Left renal pelvis (tissue), 4 donors: Measurements from ENCODE around the gene RASA4B. TPM values are rescaled to one million over a fixed set of nuclear protein-coding genes. Genes with fewer than 3 reads are reported as not detected.
"Not testable (repeated sequence)": the region's sequence is repeated elsewhere in the genome, so short reads cannot be mapped to it uniquely, and the experiment has no call there.

Source experiments
- DNase-seq, 4 donors: peaks; one replicate each; pipeline ENCODE4 v3.0.0-alpha.2; 2013; ENCODE audit warnings: low read depth in 4 of 4, low spot score in 3 of 4
- polyA plus RNA-seq, 4 donors: library from polyadenylated mRNA; unstranded; fragments of 120-200 nt; gene quantifications; one replicate each; pipeline ENCODE4 v1.2.1, GENCODE V29; 2013; ENCODE audit not compliant: insufficient read length in 4 of 4

The RASA4B gene
- polyA plus RNA-seq, 4 donors = 7.3 to 18.3 (median 8.9) TPM

DNA sequence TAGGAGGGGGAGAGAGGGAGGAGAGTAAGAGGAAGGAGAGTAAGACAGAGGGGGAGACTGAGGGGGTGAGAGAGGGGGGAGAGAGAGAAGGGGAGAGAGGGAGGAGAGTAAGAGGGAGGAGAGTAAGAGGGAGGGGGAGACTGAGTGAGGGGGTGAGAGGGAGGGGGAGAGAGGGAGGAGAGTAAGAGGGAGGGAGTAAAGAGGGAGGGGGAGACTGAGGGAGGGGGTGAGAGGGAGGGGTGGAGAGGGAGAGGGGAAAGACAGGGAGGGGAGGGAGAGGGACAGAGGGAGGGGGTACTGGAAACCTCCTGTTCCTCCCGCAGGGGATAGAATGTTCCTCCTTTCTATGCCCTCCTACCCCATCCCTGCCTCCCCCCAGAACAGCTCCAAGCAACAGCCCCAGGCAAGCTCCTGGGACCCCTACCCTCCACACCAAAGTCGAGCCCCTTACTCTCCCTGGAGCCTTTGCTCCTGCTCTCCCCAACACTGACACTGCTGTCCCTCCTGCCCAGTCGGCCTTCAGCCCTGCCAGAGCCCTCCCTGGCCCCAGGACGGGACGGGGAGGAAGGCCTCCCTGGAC is 4.8 kb downstream of the RASA4B start:
- DNase-seq = peak; percentile 84 to 94 (median 90)

DNA sequence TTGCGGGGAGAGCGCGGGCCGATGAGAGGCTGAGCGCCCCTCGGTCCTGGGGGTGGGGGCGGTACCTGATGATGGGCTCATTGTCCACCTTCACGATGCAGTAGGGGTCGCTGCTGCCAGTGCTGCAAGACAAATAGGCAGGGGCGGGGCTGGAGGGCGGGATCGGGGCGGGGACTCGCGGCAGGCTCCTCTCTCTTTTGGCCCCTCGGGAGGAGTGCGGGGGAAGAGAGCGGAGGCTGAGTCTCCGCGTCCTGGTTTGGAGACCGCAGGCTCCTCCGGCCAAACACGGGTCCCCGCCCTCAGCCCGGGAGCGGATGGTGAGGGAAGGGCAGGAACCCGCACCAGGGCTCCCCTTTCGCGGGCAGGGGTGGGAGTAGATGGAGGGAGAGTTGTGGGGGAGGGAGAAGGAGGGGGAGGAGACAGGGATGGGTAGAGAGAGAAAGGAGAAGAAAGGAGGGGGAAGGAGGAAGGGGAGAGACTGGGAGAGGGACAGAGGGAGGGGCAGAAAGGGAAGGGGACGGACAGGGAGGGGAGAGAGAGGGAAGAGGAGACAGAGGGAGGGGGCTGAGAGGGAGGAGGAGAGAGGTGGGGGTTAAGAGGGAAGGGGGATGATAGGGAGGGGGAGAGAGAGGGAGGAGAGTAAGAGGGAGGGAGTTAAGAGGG is 5.6 kb downstream of the RASA4B start:
- DNase-seq = not testable (repeated sequence)

DNA sequence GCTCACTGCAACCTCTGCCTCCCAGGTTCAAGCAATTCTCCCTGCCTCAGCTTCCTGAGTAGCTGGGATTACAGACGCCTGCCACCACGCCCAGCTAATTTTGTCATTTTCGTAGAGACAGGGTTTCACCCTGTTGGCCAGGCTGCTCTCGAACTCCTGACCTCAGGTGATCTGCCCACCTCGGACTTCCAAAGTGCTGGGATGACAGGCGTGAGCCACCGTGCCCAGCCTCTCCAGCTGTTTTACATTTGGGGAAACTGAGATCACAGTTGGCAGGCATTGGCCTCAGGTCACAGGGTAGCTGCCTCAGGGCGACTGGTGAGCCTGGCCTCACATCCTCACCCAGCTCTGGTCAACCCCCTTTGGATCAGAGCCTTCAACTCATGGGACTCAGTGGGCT is 7.0 kb downstream of the RASA4B start:
- DNase-seq = not testable (repeated sequence)

DNA sequence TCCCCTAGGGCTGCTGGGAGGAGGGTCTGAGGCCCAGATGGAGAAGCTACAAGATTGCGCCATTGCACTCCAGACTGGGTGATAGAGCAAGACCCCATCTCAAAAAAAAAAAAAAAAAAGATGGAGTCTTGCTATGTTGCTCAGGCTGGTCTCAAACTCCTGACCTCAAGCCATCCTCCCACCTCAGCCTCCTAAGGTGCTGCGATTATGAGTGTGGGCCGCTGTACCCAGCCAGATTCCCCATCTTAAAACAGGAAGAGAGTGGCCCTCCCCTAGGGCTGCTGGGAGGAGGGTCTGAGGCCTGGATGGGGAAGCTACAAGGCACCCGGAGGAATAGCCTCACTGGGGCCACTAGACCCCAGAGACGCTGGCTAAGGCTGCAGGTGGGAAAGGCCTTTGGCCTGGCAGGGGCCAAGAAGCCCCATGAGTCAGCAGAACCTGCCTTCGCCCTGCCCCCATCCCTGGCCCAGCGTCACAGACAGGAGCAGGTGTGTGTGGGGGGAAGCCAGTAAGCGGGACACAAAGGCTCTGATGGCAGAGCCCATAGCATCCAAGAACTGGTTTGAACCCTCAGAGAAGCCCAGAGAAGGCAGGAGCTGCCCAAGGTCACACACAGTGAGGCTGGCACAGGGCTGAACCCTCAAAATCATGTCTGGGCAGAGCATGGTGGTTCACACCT is 10.0 kb downstream of the RASA4B start:
- not testable (repeated sequence) for DNase-seq

DNA sequence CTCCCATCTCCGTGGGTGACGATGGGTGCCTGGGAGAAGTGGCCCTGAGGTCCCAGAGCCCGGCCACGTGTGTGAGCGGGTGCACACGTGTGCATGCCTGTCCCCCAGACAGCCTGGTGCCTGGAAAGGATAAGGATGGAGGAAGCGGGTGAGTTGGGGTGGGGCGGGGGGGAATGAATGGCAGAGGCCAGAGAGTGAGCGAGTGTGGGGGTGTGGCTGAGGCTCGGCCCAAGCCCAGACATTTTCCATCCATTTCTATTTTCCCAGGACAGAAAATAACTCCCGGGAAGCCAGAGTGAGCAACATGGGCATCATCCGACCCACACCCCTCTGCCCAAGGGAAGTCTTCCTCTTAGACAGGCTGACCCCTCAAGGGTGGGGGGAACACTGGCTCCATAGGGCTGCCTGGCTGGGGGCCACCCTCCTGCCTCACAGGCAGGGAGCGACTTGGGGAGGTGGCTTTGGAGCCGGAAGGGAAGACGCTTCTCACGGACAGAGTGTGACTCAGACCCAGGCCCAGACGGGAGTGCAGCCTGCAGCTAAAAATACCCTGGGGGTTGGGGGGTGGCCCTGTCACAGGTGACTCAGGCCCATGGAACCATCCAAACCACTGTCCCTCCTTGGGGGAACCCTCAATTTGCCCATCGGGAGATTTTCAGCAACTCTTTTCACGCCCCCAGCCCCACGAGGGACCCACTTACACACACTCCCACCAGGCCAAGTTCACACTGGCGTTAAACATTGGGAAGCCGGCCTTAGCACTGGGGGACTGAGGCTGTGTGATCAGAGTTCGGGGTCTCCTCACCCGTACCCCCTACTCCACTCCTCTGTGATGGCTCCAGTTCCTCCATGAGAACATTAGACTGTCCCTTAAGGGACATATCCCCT is 12.0 kb downstream of the RASA4B start:
- not testable (repeated sequence) for DNase-seq

DNA sequence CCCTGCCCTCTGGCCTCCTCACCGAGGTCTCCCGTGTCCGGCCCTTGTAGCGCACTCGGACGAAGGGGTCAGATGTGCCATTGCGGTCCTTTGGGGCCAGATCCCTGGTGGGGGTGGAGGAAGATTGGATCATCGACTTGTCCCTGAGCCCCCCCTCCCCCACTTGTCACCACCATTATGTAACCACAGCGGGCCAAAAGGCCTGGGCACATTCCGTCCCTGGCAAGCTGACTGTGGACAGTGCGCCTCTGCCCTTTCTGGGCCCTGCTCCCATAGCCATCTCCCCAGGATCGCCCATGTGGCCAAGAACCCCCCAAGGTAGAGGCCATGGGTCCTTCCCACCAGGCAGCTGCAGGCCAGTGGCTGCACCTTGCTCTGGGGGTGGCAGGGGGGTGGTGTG is 14.4 kb downstream of the RASA4B start:
- DNase-seq = not testable (repeated sequence)

DNA sequence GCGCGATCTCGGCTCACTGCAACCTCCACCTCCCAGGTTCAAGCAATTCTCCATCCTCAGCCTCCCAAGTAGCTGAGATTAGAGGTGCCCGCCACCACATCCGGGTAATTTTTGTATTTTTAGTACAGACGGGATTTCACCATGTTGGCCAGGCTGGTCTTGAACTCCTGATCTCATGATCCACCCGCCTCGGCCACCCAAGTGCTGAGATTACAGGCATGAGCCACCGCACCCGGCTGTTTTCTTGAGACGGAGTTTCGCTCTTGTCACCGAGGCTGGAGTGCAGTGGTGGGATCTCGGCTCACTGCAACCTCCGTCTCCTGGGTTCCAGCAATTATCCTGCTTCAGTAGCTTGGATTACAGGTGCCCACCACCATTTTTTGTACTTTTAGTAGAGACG is 19.3 kb downstream of the RASA4B start:
- DNase-seq = not testable (repeated sequence)

DNA sequence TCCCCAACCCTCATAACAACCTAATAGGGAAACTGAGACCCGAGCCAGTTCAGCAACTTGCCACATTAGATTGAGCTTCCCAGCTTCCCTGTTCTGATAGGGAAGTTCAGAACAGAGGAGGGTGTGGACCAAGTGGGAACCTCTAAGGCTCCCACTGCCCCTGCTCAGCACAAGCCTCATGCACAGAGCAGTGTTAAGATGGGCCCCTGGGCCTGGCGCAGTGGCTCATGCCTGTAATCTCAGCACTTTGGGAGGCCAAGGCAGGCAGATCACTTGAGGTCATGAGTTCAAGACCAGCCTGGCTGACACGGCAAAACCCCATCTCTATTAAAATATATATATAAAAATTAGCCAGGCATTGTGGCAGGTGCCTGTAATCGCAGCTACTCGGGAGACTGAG is 20.3 kb downstream of the RASA4B start:
- DNase-seq = not testable (repeated sequence)

DNA sequence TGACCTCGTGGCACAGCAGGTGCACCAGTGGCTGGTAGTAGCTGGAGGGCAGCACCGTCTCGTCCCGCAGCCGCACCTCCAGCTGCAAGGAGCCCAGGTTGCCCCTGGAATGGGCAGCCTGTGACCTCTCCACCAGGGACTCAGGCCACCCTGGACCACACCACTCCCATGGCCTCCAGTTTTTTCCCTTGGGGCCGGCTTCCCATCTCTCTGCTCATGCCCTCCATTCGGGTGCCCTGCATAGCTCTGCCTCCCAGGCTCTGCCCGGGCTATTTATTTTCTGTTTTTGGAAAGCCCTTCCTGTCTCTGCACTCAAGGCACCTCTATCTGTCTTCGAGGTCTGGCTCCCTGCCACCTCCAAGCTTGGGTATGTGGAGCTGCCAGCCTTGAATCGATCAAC is 20.7 kb downstream of the RASA4B start:
- DNase-seq = not testable (repeated sequence)

DNA sequence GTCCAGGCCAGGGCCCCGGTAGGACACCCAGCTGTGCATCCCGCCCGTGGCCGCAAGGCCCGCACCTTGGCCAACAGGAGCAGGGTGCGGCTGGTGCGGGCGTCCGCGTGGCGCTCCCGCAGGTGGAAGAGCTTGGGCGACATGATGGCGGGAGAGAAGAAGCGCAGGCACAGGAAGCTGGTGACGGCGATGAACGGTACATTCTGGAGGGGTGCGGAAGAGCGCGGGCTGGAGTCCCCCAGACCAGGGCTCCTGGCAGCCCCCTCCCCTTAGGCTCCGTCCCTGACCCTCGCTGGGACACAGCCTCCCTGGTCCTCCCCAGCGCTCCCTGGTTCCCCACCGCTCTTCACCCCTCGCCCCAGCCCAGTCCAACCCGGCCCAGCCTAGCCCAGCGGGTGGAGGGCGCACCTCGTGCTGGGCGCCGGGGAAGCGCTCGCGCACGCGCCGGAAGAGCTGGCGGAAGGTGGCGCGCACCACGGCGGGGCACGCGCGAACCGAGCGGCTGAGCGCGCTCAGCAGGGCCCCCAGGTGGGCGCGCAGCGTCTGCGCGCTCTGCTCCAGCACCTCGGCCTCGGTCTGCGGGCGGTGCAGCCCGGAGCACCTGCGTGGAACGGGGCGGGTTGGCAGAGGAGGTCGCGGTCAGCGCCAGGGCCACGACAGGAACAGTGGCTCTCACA is 23.0 kb downstream of the RASA4B start:
- not testable (repeated sequence) for DNase-seq

DNA sequence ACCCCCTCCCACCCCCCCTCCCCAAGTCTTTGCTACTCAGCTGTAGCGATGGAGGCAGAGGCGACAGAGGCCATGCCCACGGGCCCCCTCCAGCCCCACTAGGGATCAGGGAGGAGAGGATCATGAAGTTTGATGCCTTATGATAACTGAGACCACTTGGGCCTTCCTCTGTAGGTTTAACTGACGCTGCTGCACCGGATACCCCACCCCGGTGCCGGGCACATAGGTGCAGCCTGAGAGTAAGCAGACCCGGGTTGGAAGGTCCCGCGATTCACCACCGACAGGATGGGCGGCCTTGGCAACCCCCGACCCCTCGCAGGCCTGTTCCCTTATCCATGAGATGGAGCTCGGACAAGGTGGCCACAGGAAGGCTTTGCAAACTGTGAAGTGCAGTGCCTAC is 23.6 kb downstream of the RASA4B start:
- not testable (repeated sequence) for DNase-seq

DNA sequence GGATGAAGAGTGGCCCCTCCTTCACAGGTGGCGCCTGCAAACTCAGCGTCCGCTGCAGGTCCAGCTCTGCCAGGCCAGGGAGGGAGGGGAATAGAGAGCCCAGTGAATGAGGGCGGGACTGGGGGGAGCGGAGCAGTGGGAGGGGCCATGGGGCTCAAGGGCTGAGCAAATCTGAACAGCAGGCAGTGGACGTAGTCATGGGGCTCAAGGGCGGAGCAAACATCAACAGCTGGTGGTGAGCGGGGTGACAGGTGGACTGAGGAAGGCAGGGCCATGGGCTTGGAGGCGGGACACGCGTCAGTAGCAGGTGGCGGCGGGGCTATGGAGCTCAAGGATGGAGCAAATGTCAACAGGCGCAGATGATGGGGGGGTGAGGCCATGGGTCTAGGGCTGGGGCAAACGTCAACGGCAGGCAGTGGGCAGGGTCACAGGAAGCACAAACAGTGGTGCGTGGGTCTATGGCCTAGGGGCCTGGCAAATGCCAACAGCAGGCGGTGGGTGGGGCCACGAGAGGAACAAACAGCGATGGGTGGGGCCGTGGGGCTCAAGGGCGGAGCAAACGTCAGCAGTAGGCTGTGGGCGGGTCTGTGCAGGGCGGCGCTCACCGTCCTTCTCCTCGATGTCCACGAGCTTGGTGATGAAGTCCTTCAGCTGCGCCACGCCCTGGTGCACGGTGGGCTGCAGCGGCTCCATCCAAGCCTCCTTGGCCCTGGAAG is 24.2 kb downstream of the RASA4B start:
- DNase-seq = not testable (repeated sequence)

DNA sequence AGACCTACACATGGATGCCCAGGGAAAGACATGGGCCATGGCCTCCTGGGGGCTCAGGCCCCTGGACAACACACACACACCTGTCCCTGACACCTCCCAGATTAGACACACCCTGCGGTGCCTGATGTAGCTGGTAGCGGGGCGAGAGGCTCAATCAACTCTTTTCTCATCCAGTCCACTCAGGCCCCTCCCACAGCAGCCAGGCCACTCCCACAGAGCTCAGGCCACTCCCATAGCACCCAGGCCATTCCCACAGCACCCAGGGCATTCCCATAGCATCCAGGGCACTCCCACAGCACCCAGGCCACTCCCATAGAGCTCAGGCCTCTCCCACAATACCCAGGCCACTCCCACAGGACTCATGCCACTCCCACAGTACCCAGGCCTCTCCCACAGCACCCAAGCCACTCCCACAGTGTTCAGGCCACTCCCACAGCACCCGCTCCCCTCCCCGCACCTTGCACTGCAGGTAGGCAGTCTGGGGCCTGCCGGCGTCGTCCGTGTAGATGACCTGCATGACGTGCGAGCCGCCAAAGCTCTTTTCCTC is 27.0 kb downstream of the RASA4B start:
- DNase-seq = not testable (repeated sequence)

DNA sequence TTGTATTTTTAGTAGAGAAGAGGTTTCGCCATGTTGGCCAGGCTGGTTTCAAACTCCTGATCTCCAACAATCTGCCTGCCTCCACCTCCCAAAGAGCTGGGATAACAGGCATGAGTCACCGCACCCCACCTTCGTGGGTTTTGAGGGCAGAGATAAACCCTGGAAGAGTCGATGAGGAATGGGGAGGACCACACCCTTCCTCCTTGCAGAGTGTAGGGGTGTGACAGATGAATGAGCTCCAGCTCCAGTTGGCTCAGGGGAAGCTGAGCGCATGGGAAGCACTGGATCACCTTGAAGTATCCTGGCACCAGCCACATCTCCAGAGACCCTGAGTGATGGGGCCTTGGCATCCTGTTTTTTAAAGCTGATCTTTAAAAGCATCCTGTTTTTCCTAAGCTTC is 33.3 kb downstream of the RASA4B start:
- not testable (repeated sequence) for DNase-seq

DNA sequence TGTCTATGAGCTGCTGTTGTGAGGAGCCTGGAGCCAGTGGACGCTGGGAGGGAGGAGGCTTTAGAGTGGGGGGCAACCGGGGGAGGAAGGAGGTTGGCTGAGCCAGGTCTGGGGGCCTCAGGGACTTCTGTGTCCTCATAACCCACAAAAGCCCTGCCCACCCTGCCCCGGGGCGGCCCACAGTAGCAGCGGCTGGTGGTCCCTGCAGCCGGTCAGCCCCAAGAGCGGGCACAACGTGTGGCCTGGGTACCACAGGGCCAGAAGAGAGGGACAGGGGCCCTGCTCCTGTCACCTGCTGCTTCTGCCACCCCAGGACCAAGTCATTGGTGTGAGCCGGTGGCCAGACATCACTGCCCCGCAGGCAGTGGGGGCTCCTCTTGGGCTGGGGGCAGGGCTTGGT is 35.6 kb downstream of the RASA4B start:
- not testable (repeated sequence) for DNase-seq

DNA sequence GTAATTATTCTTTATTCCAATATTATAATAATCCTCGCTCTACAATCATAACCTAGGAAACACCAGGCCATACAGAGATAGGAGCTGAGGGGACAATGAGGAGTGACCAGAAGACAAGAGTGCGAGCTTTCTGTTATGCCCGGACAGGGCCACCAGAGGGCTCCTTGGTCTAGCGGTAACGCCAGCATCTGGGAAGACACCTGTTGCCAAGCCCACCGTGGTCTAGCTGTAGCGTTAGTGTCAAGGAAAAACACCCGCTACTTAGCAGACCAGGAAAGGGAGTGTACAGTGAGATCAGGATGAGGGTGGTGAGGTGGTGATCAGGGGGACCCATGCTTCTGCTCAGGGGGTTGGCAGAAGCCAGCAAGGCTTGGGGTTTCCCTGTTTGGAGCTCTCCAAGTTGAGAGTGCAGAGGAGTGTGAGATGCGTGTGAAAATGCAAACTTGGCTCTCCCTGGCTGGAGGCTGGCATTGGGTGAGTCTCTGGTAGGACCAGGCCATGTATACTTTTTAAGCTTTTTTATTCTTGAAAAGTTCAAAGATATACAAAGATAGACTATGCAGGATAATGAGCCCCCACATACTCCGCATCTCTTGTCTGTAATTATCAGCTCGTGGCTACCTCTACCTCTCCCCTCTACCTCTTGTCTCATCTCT is 37.5 kb downstream of the RASA4B start:
- not testable (repeated sequence) for DNase-seq

DNA sequence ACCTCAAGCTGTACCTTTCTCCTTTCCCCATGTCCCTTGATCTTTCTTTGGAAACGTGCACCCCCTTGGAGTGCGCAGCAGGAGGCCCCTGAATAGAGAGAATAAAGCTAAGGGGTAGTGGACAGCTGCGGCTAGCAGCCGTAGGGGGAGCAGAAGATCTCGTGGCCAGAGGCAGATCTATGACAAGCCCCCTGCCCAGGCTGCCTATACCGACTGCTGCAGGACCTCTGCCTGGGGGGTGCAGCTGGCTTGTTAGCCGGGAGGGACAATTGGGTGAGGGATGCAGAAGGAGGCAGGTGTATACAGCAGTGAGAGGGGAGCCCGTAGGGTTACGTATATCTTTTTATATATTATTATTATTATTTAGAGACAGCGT is 38.4 kb downstream of the RASA4B start:
- DNase-seq = not testable (repeated sequence)

DNA sequence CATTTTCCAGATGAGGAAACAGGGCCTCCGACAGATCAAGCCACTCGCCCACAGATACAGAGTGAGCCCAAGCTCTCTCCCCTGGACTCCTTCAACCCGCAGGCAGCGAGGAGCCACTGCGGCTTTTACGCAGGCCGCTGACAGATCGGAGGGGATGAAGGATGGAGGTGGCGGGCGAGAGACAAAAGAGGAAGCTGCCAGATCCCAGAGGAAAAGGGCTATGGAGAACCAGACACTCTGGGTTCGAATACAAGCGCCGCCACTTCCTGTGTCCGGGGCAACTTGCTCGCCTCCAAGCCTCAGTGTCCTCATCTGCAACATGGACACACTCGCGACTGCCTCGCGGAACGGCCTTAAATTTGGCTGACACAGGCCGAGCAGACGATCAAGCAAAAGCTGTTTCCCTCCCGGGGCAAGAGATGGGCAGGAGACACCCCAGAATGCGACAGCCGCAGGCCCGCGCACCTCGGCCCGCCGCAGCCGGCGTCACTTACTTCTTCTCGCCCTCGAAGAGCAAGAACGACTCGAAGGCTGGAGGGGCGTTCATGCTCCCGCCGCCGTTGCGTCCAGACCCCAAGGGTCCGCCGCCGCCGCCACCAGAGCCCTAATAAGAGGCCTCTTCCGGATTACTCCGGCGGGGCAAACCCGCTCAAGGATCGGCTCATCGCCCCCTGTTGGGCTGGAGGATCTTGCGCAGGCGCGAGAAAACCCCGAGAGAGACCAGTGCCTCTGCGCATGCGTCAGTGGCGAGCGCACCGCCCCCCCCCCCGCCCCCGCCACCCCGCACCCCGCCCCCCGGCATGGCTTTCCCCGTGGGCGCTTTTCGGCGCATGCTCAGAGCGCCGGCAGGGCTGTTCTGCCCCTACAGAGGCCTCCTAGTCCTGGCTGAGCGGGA is 39.0 kb downstream of the RASA4B start, which contains the start of gene POLR2J:
Gene POLR2J (minus strand): TSS at position 609 of the 895 bp plus-strand sequence. CDS start 62 bp downstream, at position 547.
- peak in 2 of 4 donors; percentile 42 to 76 for DNase-seq
